ENCODE results near the gene NPIPA5.
"Not testable (repeated sequence)": the region's sequence is repeated elsewhere in the genome, so short reads cannot be mapped to it uniquely, and the experiment has no call there.

Gene NPIPA5

GRCh38 chr16:15333969-15334368 lies 44.1 kb downstream of the NPIPA5 start:
- not testable (repeated sequence) for H3K4me3 ChIP-seq (ENCODE audit: low read length); DNase-seq (ENCODE audit: low read depth); H3K36me3 ChIP-seq (ENCODE audit: control insufficient read depth, insufficient read depth, low read length, severe bottlenecking)

GRCh38 chr16:15330978-15331377 lies 47.1 kb downstream of the NPIPA5 start:
- not testable (repeated sequence) for H3K4me3 ChIP-seq (ENCODE audit: low read length); H3K36me3 ChIP-seq (ENCODE audit: control insufficient read depth, insufficient read depth, low read length, severe bottlenecking); H3K9ac ChIP-seq (ENCODE audit: low read length); DNase-seq (ENCODE audit: low read depth); H3K4me1 ChIP-seq (ENCODE audit: control insufficient read depth, insufficient read depth, low read length); H3K27me3 ChIP-seq (replicated peaks; ENCODE audit: control insufficient read depth, insufficient read depth, low read length); H3K9me3 ChIP-seq (ENCODE audit: control insufficient read depth, low read length)

More at GRCh38 chr16:15333969-15334368, 44.1 kb downstream of the NPIPA5 start:
- not testable (repeated sequence) for H3K27me3 ChIP-seq (replicated peaks; ENCODE audit: control insufficient read depth, insufficient read depth, low read length); H3K9ac ChIP-seq (ENCODE audit: low read length); H3K9me3 ChIP-seq (ENCODE audit: control insufficient read depth, low read length); H3K4me1 ChIP-seq (ENCODE audit: control insufficient read depth, insufficient read depth, low read length)

- DNase-seq (ENCODE audit: low read depth): not testable (repeated sequence)
Observed at GRCh38 chr16:15324954-15325353, 53.1 kb downstream of the NPIPA5 start.

GRCh38 chr16:15323373-15323772 lies 54.7 kb downstream of the NPIPA5 start:
- not testable (repeated sequence) for H3K9me3 ChIP-seq (ENCODE audit: control insufficient read depth, low read length); H3K27me3 ChIP-seq (replicated peaks; ENCODE audit: control insufficient read depth, insufficient read depth, low read length); DNase-seq (ENCODE audit: low read depth); H3K36me3 ChIP-seq (ENCODE audit: control insufficient read depth, insufficient read depth, low read length, severe bottlenecking); H3K4me1 ChIP-seq (ENCODE audit: control insufficient read depth, insufficient read depth, low read length); H3K4me3 ChIP-seq (ENCODE audit: low read length); H3K9ac ChIP-seq (ENCODE audit: low read length)

More at GRCh38 chr16:15324954-15325353, 53.1 kb downstream of the NPIPA5 start:
- H3K36me3 ChIP-seq (ENCODE audit: control insufficient read depth, insufficient read depth, low read length, severe bottlenecking); H3K9me3 ChIP-seq (ENCODE audit: control insufficient read depth, low read length); H3K27me3 ChIP-seq (replicated peaks; ENCODE audit: control insufficient read depth, insufficient read depth, low read length); H3K4me3 ChIP-seq (ENCODE audit: low read length); H3K4me1 ChIP-seq (ENCODE audit: control insufficient read depth, insufficient read depth, low read length); H3K9ac ChIP-seq (ENCODE audit: low read length): not testable (repeated sequence)

GRCh38 chr16:15321221-15321620 lies 56.9 kb downstream of the NPIPA5 start:
- H3K9ac ChIP-seq (ENCODE audit: low read length); DNase-seq (ENCODE audit: low read depth); H3K9me3 ChIP-seq (ENCODE audit: control insufficient read depth, low read length); H3K36me3 ChIP-seq (ENCODE audit: control insufficient read depth, insufficient read depth, low read length, severe bottlenecking); H3K4me1 ChIP-seq (ENCODE audit: control insufficient read depth, insufficient read depth, low read length); H3K27me3 ChIP-seq (replicated peaks; ENCODE audit: control insufficient read depth, insufficient read depth, low read length); H3K4me3 ChIP-seq (ENCODE audit: low read length): not testable (repeated sequence)

GRCh38 chr16:15314562-15314961 lies 63.5 kb downstream of the NPIPA5 start:
- not testable (repeated sequence) for H3K9me3 ChIP-seq (ENCODE audit: control insufficient read depth, low read length); H3K4me3 ChIP-seq (ENCODE audit: low read length); H3K36me3 ChIP-seq (ENCODE audit: control insufficient read depth, insufficient read depth, low read length, severe bottlenecking); H3K9ac ChIP-seq (ENCODE audit: low read length); DNase-seq (ENCODE audit: low read depth); H3K27me3 ChIP-seq (replicated peaks; ENCODE audit: control insufficient read depth, insufficient read depth, low read length); H3K4me1 ChIP-seq (ENCODE audit: control insufficient read depth, insufficient read depth, low read length)

Data from adipocyte (in vitro differentiated cells).